ENCODE data around the gene TMBIM1. TPM values are rescaled to one million over a fixed set of nuclear protein-coding genes. Genes with fewer than 3 reads are reported as not detected.

Gene TMBIM1
- total RNA-seq, 1 experiment from 2014 or later = 107 TPM

Small RNAs within 50 kb of the gene (small RNA-seq; reads per million reads assigned to genes)
- 0 reads per million in 2 experiments for gene MIR6810

Other genes with a start within 250 kb of the TMBIM1 start
- 0.20 TPM in 1 of 2 replicates, not detected in the other for gene RUFY4, start 223.2 kb downstream of the TMBIM1 start, total RNA-seq (2014; rRNA removed; shearing (Covaris generic))
- not detected in 2 replicates for gene CXCR2, start 166.5 kb downstream of the TMBIM1 start, total RNA-seq (2014; rRNA removed; shearing (Covaris generic))
- not detected in 2 replicates for gene CXCR1, start 125.5 kb downstream of the TMBIM1 start, total RNA-seq (2014; rRNA removed; shearing (Covaris generic))
- gene ARPC2, start 75.3 kb downstream of the TMBIM1 start, total RNA-seq (2014; rRNA removed; shearing (Covaris generic)) = 231 and 247 TPM in 2 replicates
- gene GPBAR1, start 31.5 kb downstream of the TMBIM1 start, total RNA-seq (2014; rRNA removed; shearing (Covaris generic)) = 0.15 TPM in 1 of 2 replicates, not detected in the other
- 115 and 122 TPM in 2 replicates for gene AAMP, start 22.4 kb downstream of the TMBIM1 start, total RNA-seq (2014; rRNA removed; shearing (Covaris generic))
- gene PNKD, start 22.0 kb downstream of the TMBIM1 start, total RNA-seq (2014; rRNA removed; shearing (Covaris generic)) = 21.6 and 28.4 TPM in 2 replicates
- 0.59 TPM in 1 of 2 replicates, not detected in the other for gene CATIP, start 64.4 kb upstream of the TMBIM1 start, total RNA-seq (2014; rRNA removed; shearing (Covaris generic))
- 0.32 and 1.2 TPM in 2 replicates for gene SLC11A1, start 89.8 kb upstream of the TMBIM1 start, total RNA-seq (2014; rRNA removed; shearing (Covaris generic))
- 63.8 and 68.7 TPM in 2 replicates for gene CTDSP1, start 107.4 kb upstream of the TMBIM1 start, total RNA-seq (2014; rRNA removed; shearing (Covaris generic))
- gene VIL1, start 126.6 kb upstream of the TMBIM1 start, total RNA-seq (2014; rRNA removed; shearing (Covaris generic)) = 0.02 TPM in 1 of 2 replicates, not detected in the other

Data from NCI-H460 (cell line).